GM10248 (cell line): ENCODE results near the gene PHF1.

ENCODE experiments used
- CTCF ChIA-PET: fragments of 300-600 bp; sonication (Branson Sonifier 250); formaldehyde crosslinking; extraction: SDS; loops from one replicate; lab custom pipeline; 2021; ENCODE audit warnings: antibody characterized with exemption; lab: Yijun Ruan, JAX
- POLR2A ChIA-PET: fragments of 350-650 bp; sonication (Branson Sonifier 250); formaldehyde crosslinking; extraction: SDS; loops from one replicate; lab custom pipeline; 2020; ENCODE audit warnings: antibody characterized with exemption; lab: Yijun Ruan, JAX
- DNase-seq: peaks from one replicate; pipeline ENCODE4 v3.0.0; 2012; ENCODE audit errors: extremely low spot score
- CTCF ChIP-seq: IDR thresholded peaks from 2 replicates; pipeline ENCODE4 v1.5.1; 2012; ENCODE audit warnings: mild to moderate bottlenecking, low read depth; ENCODE audit errors: extremely low read depth, missing control alignments, control extremely low read depth

PHF1 gene

GRCh38 chr6:33433001-33433543, 22.3 kb downstream of the PHF1 start:
- TF ChIP-seq CTCF = no peak
- ChIA-PET CTCF (no interaction called here), POLR2A (no interaction called here)
- no peak for DNase-seq

- no peak for DNase-seq
- ChIA-PET POLR2A (no interaction called here), CTCF (interaction anchor here (1.0 kb wide), 1 partner anchor 10 kb away, joined by 3 read pairs; no protein-coding TSS in a partner anchor)
- TF ChIP-seq CTCF = no peak
These were observed 22.9 kb downstream of the PHF1 start for GRCh38 chr6:33433544-33434191.

- TF ChIP-seq CTCF = no peak
- ChIA-PET CTCF (interaction anchor here (2.0 kb wide), 1 partner anchor 9 kb away, joined by 8 read pairs; no protein-coding TSS in a partner anchor), POLR2A (interaction anchor here (0.6 kb wide), 1 partner anchor 156 kb away, joined by 4 read pairs; no protein-coding TSS in a partner anchor)
- no peak for DNase-seq
These were observed 24.1 kb downstream of the PHF1 start for GRCh38 chr6:33434961-33435360.

- no peak for TF ChIP-seq CTCF
- no peak for DNase-seq
- ChIA-PET POLR2A (no interaction called here), CTCF (no interaction called here)
These were observed 26.9 kb downstream of the PHF1 start for GRCh38 chr6:33437666-33438065.

GRCh38 chr6:33438978-33439594, 28.3 kb downstream of the PHF1 start:
- DNase-seq = no peak
- ChIA-PET CTCF (interaction anchor here (1.0 to 2.2 kb wide), 3 partner anchors 9 to 261 kb away, joined by 3 to 6 read pairs (median 3); no protein-coding TSS in a partner anchor), POLR2A (no interaction called here)
- no peak for TF ChIP-seq CTCF

- ChIA-PET POLR2A (no interaction called here), CTCF (interaction anchor here (0.8 to 2.2 kb wide), 5 partner anchors 10 to 260 kb away, joined by 3 to 6 read pairs (median 3); partner anchors contain the start of gene ZBTB9)
- no peak for DNase-seq
- TF ChIP-seq CTCF = no peak
These were observed 29.3 kb downstream of the PHF1 start for GRCh38 chr6:33439956-33440648.
